Measurements from ENCODE around the gene CNP. TPM values are rescaled to one million over a fixed set of nuclear protein-coding genes. Genes with fewer than 3 reads are reported as not detected.

CNP gene
- total RNA-seq, 1 experiment from 2014 or later: 78.5 TPM

- H3K9me3 Mint-ChIP-seq: no peaks in the 10 kb centered on the region
- H3K14ac ChIP-seq (ENCODE audit: insufficient read depth, low read length): no peak overlapping the region
- no peak overlapping the region for H4K91ac ChIP-seq (ENCODE audit: insufficient read length, low read depth, low read length)
- no peaks in the 10 kb centered on the region for H3K9me3 ChIP-seq (ENCODE audit: control insufficient read depth, low read depth, low read length)
- no peak overlapping the region for H2BK120ac ChIP-seq (ENCODE audit: low read depth, low read length, poor library complexity, severe bottlenecking)
- no peak overlapping the region for H4K5ac ChIP-seq (ENCODE audit: insufficient read length, low read depth, low read length)
- H3T11ph ChIP-seq (ENCODE audit: low read length): no peak overlapping the region
- H3K4ac ChIP-seq (ENCODE audit: low read depth, low read length): no peak overlapping the region
- H3K79me2 ChIP-seq (ENCODE audit: insufficient read depth, low read length): no peaks in the 10 kb centered on the region
- peaks cover 32 to 82% (median 82%) of the 10 kb centered on the region in 3 experiments for H3K36me3 Mint-ChIP-seq (ENCODE audit: insufficient read depth in 1 of 3, low read depth in 3 of 3)
- H3K56ac ChIP-seq (ENCODE audit: insufficient read length, low read depth, low read length): no peak overlapping the region
- no peak overlapping the region for H2BK5ac ChIP-seq (ENCODE audit: insufficient read length, low read length)
- no peak overlapping the region for H3K23ac ChIP-seq (ENCODE audit: insufficient read length, low read depth, low read length)
- no peak overlapping the region for H3K18ac ChIP-seq (ENCODE audit: insufficient read length, low read depth, low read length)
- no peak overlapping the region for H4K8ac ChIP-seq (replicated peaks; ENCODE audit: insufficient read length, low read depth, low read length)
- H3K27me3 Mint-ChIP-seq (ENCODE audit: low read depth): no peaks in the 10 kb centered on the region
- no peak overlapping the region for H2BK15ac ChIP-seq (ENCODE audit: low read depth, low read length)
- no peak overlapping the region for H2AK5ac ChIP-seq (ENCODE audit: insufficient read length, low read length)
- no peak overlapping the region for H3K4me3 Mint-ChIP-seq
- H3K9ac ChIP-seq (ENCODE audit: extremely low read depth, insufficient read length, low read length): no peak overlapping the region
- DNase-seq: no peak
- H4K20me1 ChIP-seq (ENCODE audit: control insufficient read depth, insufficient read depth, insufficient read length): no peaks in the 10 kb centered on the region
- no peaks in the 10 kb centered on the region for H3K4me1 Mint-ChIP-seq
- H3K4me2 ChIP-seq (ENCODE audit: insufficient read depth, insufficient read length, low read length): no peak overlapping the region
- no peak overlapping the region for H2AFZ ChIP-seq (ENCODE audit: low read length)
- no peaks in the 10 kb centered on the region for H3K27me3 ChIP-seq (ENCODE audit: insufficient read depth, low read length)
- H3K79me1 ChIP-seq (ENCODE audit: insufficient read depth, low read depth, low read length, poor library complexity, severe bottlenecking): no peaks in the 10 kb centered on the region
- H3K4me1 ChIP-seq (ENCODE audit: insufficient read depth, low read length): no peaks in the 10 kb centered on the region
- no CpG with 5 or more reads among the region's 5 CpGs for WGBS (ENCODE audit: extremely low coverage, insufficient read length, low lambda C conversion rate)
- no peak overlapping the region for H3K27ac ChIP-seq (ENCODE audit: insufficient read length, low read depth, low read length)
- no peak for TF ChIP-seq CTCF (conservative IDR thresholded peaks at IDR 0.05)
- H2BK12ac ChIP-seq (ENCODE audit: insufficient read length, low read depth, low read length): no peak overlapping the region
- H3K23me2 ChIP-seq (ENCODE audit: insufficient read length, low read depth, low read length, poor library complexity, severe bottlenecking): no peaks in the 10 kb centered on the region
- no peak overlapping the region for H3K27ac Mint-ChIP-seq
- H2BK20ac ChIP-seq (ENCODE audit: low read depth, low read length, poor library complexity, severe bottlenecking): no peak overlapping the region
Measured at GRCh38 chr17:41974658-41975057, 8.1 kb downstream of the CNP start.
